ENCODE measurements around the gene SPEM1. TPM values are rescaled to one million over a fixed set of nuclear protein-coding genes. Genes with fewer than 3 reads are reported as not detected.

Gene SPEM1
- total RNA-seq, 2 experiments from 2014 or later: 0.36 TPM; not detected in 1

- H3K27me3 Mint-ChIP-seq: peaks cover 26% of the 10 kb centered on the region
- peaks cover 7% of the 10 kb centered on the region for H3K4me1 Mint-ChIP-seq (ENCODE audit: low read depth)
- ATAC-seq (no peak), DNase-seq (no peak)
- H3K9me3 Mint-ChIP-seq: no peaks in the 10 kb centered on the region
- peak overlapping the region; percentile 85 for H3K27ac Mint-ChIP-seq
- ChIA-PET CTCF (interaction anchor here (0.7 to 2.2 kb wide), 6 partner anchors 9 to 204 kb away, joined by 3 to 8 read pairs (median 4); partner anchors contain the start of genes PLSCR3 and TMEM95), POLR2A (interaction anchor here (1.0 to 2.6 kb wide), 10 partner anchors 9 to 177 kb away, joined by 3 to 11 read pairs (median 6); partner anchors contain the start of genes PLSCR3, SENP3 and TMEM102)
- H3K36me3 Mint-ChIP-seq (ENCODE audit: low read depth): peaks cover 5% of the 10 kb centered on the region
- intact Hi-C loops (cut with micrococcal nuclease): no loop called here
- TF ChIP-seq CTCF (IDR thresholded peaks at IDR 0.05): no peak
- peak overlapping the region; percentile 76 for H3K4me3 Mint-ChIP-seq
Measured at GRCh38 chr17:7384489-7385081, 35.5 kb upstream of the SPEM1 start.

- H3K27ac Mint-ChIP-seq: no peak overlapping the region
- no peaks in the 10 kb centered on the region for H3K27me3 Mint-ChIP-seq
- POLR2A ChIA-PET: interaction anchor here (1.1 to 1.5 kb wide), 2 partner anchors 9 to 97 kb away, joined by 3 to 6 read pairs; partner anchors contain the start of gene TNK1
- intact Hi-C loops (cut with micrococcal nuclease): no loop called here
- no peak overlapping the region for H3K4me3 Mint-ChIP-seq
- TF ChIP-seq CTCF (IDR thresholded peaks at IDR 0.05): no peak
- no peaks in the 10 kb centered on the region for H3K9me3 Mint-ChIP-seq
- peaks cover 27% of the 10 kb centered on the region for H3K4me1 Mint-ChIP-seq (ENCODE audit: low read depth)
- DNase-seq (no peak), ATAC-seq (no peak)
- CTCF ChIA-PET: interaction anchor here (1.1 to 2.2 kb wide), 4 partner anchors 9 to 244 kb away, joined by 3 to 10 read pairs (median 4); partner anchors contain the start of gene TMEM95
- H3K36me3 Mint-ChIP-seq (ENCODE audit: low read depth): peaks cover 28% of the 10 kb centered on the region
Measured at GRCh38 chr17:7388856-7389255, 31.3 kb upstream of the SPEM1 start.

GRCh38 chr17:7389924-7390910, 29.9 kb upstream of the SPEM1 start:
- no peaks in the 10 kb centered on the region for H3K9me3 Mint-ChIP-seq
- H3K4me1 Mint-ChIP-seq (ENCODE audit: low read depth): peaks cover 27% of the 10 kb centered on the region
- POLR2A ChIA-PET: interaction anchor here (1.1 to 1.5 kb wide), 4 partner anchors 10 to 96 kb away, joined by 3 to 6 read pairs (median 3); partner anchors contain the start of genes TMEM256 and TNK1
- H3K27ac Mint-ChIP-seq: no peak overlapping the region
- no peak for ATAC-seq
- H3K4me3 Mint-ChIP-seq: no peak overlapping the region
- intact Hi-C loops (cut with micrococcal nuclease): no loop called here
- no peaks in the 10 kb centered on the region for H3K27me3 Mint-ChIP-seq
- H3K36me3 Mint-ChIP-seq (ENCODE audit: low read depth): peaks cover 32% of the 10 kb centered on the region
- no peak for DNase-seq
- no peak for TF ChIP-seq CTCF (IDR thresholded peaks at IDR 0.05)
- CTCF ChIA-PET: interaction anchor here (1.4 to 2.2 kb wide), 3 partner anchors 35 to 170 kb away, joined by 5 to 10 read pairs (median 5); partner anchors contain the start of gene TMEM95

GRCh38 chr17:7391307-7391706, 28.8 kb upstream of the SPEM1 start:
- Mint-ChIP-seq H3K4me1 (ENCODE audit: low read depth) (peaks cover 27% of the 10 kb centered on the region), H3K27me3 (no peaks in the 10 kb centered on the region), H3K27ac (peak overlapping the region; percentile 10), H3K9me3 (no peaks in the 10 kb centered on the region), H3K36me3 (ENCODE audit: low read depth) (peaks cover 32% of the 10 kb centered on the region), H3K4me3 (no peak overlapping the region)
- ATAC-seq: no peak
- intact Hi-C loops (cut with micrococcal nuclease): no loop called here
- no peak for DNase-seq
- TF ChIP-seq CTCF (IDR thresholded peaks at IDR 0.05): no peak
- CTCF ChIA-PET: no interaction called here
- POLR2A ChIA-PET: interaction anchor here (1.2 kb wide), 2 partner anchors 12 to 37 kb away, joined by 3 read pairs; partner anchors contain the start of gene TMEM256

All from activated CD8-positive, alpha-beta T cell treated with anti-CD3 and anti-CD28 coated beads for 36 hours (primary cell).